Adrenal gland (tissue), 5 donors: ENCODE measurements around the gene WBP2NL.

Experiments used
- POLR2A ChIP-seq, 2 donors: fragments of 450-650 bp; IDR thresholded peaks; one replicate each; pipeline ENCODE4 v1.6.1; 2017; ENCODE audit warnings: antibody characterized with exemption in 2 of 2, mild to moderate bottlenecking in 2 of 2, moderate library complexity in 1 of 2
- TF ChIP-seq, protein P1 (sequence below), 6 experiments: fragments of 450-650 bp in 4 of 6; fragments of 200-600 bp in 2 of 6; sonication (generic) in 1 of 6; IDR thresholded peaks; 1 replicate in 5 of 6; 2 replicates in 1 of 6; pipeline versions ENCODE4 v1.5.1 to v1.8.0; 2016 to 2021; ENCODE audit warnings: antibody characterized with exemption in 6 of 6, mild to moderate bottlenecking in 2 of 6, moderate library complexity in 1 of 6
- donor health status: DM: no; HTN: no; CAD: no.

DNA sequence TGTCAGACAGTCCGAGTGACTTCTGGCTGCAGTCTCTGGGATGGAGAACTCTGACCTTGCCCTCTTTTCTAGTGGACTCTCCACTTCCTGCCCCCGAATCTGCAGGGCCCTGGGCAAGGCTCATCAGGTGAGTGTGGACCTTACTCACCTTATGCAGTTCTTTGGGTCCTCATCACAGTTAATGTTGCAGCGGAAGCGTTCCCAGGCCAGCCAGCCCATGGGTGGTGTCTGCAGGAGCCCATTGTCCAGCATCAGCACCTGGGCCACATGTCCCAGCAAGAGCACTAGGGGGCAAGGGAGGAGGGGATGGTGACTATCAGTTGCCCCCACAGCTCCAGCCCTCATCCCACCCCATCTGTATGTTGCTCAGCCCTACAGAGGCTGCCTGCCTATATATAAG lies 69.7 kb downstream of the WBP2NL start:
- TF ChIP-seq, protein P1, sequence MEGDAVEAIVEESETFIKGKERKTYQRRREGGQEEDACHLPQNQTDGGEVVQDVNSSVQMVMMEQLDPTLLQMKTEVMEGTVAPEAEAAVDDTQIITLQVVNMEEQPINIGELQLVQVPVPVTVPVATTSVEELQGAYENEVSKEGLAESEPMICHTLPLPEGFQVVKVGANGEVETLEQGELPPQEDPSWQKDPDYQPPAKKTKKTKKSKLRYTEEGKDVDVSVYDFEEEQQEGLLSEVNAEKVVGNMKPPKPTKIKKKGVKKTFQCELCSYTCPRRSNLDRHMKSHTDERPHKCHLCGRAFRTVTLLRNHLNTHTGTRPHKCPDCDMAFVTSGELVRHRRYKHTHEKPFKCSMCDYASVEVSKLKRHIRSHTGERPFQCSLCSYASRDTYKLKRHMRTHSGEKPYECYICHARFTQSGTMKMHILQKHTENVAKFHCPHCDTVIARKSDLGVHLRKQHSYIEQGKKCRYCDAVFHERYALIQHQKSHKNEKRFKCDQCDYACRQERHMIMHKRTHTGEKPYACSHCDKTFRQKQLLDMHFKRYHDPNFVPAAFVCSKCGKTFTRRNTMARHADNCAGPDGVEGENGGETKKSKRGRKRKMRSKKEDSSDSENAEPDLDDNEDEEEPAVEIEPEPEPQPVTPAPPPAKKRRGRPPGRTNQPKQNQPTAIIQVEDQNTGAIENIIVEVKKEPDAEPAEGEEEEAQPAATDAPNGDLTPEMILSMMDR (IDR thresholded peaks at IDR 0.05), result no peak
- no peak for TF ChIP-seq POLR2A (IDR thresholded peaks at IDR 0.05)
